ENCODE data around the gene TBC1D8.

TBC1D8 gene

DNA sequence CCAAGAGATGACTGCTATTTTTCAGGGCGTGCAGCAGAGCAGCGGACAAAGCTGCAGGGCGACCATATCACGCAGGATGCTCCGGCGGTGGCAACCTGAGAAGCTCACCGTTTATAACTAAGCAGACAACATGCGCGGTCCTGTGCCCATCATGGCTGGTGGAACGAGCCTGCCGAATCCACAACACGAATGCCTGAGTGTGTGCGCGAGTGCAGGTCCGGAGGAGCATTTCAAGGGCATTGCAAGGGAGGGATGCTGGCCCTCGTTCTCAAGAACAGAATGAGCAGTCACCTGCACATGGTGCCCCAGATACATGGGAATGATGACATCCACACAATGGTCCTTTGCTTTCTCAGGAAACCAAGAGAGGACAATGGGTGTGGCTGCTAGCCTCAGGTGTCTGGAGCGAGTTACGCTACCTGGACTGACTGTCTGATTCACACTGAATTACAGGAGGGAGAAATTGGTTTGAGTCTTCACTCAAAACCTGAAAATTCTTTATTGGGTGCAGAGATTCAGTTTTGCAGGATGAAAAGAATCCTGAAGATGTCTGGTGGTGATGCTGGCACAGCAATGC is 39.8 kb downstream of the TBC1D8 start:
- no peak for DNase-seq

DNA sequence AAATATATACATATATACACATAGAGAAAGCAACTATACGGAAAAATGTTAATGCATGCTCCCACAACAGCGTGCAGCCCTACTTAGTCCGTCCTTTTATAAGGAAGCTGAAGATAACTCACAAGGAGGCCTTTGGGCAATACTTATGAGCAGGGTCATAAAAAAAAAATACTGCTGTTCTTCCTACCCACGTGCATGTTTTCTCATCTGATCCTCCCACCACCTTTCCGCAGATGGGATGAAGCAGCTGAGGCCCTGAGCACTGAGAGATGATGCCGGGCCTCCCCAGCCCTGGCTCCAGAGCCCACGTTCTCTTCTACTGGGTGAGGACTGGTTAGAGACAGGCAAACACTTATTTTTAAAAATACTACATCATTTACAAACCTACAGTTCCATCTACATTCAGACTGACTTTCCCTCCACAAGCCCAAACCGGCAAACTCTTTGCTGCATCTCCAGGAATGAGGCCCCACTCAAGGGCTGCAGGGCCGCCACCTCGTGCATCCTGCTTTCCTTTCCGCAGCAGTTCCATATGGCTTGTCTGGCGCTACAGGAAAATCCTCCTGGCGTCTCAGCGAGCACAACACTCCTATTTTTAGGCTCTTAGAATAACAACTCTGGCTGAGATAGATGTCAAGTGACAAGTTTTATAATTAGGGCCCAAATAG is 41.6 kb downstream of the TBC1D8 start:
- DNase-seq, result no peak

DNA sequence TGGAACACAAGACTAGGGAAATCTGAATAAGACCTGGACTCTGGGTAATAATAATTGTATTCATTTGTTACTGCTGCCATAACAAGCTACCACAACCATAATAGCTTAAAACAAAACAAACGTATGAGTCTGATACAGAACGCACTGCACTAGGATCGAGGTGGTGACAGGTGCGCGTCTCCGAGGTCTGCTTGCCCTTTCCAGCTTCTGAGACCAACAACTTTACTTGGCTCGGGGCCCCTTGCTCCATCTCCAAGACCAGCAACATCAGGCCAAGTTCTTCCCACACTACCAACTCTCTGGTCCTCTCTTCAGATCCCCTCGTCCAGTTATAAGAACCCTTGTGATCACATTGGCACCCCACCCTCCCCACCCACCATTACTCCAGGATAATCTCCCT is 42.8 kb downstream of the TBC1D8 start:
- no peak for DNase-seq

DNA sequence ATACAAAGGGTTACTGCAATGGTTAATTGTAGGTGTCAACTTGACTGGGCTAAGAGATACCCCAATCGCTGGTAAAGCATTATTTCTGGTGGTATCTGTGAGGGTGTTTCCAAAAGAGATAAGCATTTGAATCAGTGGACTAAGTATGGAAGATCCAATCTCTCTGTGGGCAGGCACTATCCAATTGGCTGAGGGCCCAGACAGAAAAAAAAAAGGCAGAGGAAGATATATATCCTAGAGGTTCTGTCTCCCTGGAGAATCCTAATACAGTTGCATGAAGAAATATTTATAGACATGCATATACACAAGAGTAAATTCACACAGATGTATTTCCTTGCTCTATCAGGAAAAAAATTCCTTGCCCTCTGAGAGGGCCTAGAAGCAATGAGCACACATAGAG is 43.9 kb downstream of the TBC1D8 start:
- no peak for DNase-seq

DNA sequence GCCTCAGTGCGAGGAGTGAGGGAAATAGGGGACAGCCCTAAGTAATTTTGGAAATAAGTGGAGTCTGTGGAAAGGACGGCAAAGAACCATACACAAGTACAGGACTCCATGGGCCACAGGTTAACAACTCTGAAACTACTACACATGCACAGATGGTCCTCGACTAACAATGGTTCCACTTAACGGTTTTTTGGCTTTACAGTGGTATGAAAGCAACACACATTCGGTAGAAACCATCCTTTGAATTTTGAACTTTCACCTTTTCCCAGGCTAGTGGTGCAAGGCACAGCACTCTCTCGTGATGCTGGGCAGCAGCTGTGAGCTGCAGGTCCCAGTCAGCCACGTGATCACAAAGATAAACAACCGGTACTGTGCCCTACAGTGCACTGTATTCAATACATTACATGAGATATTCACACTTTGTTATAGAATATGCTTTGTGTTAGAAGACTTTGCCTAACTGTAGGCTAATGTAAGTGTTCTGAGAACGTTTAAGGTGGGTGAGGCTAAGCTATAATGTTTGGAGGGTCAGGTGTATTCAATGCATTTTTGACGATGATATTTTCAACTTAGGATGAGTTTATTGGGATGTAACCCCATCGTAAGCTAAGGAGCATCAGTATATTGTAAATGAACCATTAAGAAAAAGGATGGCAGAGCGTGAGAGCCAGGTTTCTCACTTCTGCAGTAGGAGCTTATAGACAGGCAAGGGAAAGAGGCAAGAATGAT is 44.6 kb downstream of the TBC1D8 start:
- DNase-seq, result no peak

DNA sequence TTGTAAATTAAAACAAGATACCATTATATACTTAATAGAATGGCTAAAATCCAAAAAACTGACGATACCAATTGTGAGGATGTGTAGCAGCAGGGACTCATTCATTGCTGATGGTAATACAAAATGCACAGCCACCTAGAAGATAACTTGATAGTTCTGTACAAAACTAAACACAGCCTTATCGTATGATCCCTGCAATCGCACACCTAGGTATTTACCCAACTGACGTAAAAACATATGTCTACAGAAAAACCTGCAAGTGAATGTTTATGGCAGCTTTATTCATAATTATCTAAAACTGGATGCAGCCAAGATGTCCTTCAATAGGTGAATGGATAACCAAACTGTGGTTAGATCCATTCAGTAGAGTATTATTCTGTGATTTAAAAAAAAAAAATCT is 45.5 kb downstream of the TBC1D8 start:
- no peak for DNase-seq

DNA sequence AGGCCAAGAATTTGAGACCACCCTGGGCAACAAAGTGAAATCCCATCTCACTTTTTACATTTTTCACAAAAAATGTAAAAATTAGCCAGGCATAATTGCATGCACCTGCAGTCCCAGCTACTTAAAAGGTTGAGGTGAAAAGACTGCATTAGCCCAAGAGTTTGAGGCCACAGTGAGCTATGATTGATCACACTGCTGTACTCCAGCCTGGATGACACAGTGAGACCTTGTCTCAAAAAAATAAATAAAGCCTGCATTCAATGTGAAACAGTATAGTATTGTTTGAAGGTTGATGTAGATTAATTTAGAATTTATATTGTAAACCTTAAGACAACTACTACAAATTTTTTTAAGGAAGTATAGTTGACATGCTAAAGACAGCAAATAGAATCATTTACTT is 53.5 kb downstream of the TBC1D8 start:
- DNase-seq, result no peak

DNA sequence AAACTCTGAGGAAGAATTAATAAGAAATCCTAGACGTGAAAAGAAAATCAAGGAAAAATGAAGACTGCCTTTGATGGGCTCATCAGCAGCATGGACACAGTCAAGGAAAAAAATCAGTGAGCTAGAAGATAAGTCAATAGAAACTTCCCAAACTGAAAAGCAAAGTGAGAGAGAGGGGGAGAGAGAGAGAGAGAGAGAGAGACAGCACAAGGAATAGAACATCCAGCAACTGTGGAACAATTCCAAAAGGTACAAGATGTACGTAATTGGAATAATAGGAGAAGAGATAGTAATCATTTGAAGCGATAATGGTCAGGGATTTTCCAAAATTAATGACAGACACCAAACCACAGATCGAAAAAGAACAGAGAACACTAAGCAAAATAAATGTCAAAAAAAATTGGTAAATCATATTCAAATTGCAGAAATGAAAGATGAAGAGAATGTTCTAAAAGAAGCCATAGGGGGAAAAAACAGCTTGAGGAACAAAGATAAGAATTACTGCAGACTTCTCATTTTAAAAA is 54.5 kb downstream of the TBC1D8 start:
- DNase-seq, result no peak

DNA sequence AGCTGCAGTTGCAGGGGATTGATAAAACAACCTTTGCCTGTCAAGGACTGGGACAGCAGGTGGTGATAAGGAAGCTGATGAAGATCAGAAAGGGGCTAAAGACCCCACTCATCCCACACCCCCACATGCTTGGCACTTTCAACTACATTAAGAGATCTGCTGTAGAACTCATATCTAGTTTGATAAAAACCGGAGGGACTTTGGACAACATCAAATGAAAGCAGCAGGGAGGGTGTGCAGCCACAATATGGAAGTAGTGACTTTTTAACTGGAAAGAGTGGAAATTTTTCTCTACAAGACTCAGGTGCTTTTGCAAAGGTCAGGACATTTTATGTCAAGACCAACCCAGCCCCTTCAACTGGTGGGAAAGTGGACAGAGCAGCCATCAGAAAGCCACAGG is 56.8 kb downstream of the TBC1D8 start:
- DNase-seq, result no peak

DNA sequence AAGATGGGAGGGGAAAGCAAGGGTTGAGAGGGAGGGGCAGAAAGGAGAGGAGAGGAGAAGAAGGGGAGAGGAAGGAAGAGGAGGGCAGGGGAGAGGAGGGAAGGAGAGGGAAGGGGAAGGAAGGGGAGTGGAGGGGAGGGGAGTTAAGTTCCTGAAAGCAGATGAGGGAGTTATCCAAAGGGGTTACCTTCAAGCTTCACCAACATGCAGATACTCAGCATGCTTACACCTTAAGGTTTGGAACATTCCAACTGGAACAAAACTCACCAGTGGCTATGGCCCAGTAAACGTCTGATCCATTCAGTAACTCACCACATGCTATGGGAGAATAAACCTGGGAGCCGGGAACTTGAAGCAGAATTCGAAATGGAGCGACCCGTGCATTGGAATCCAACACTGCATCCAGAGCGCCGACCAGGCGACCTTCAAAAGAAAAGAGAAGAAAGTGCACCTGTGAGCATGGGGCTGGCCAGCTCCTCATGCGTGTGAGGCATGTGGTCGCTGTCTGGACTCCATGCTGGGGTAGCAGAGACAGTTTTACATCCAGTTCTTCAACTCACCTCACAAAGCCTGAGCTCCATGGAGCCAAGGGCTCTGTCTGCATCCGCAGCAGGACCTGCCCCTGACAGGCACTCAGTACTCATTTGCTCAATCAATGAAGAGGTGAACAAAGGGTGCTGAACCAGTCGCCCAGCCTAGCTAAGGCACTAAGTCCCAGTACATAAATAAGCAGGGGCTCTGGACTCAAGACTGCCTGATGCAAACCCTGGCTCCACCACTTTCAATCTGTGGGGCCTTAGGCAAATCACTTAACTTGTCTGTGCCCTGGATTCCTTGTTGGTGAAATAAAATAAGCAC is 61.0 kb downstream of the TBC1D8 start:
- DNase-seq, result no peak

DNA sequence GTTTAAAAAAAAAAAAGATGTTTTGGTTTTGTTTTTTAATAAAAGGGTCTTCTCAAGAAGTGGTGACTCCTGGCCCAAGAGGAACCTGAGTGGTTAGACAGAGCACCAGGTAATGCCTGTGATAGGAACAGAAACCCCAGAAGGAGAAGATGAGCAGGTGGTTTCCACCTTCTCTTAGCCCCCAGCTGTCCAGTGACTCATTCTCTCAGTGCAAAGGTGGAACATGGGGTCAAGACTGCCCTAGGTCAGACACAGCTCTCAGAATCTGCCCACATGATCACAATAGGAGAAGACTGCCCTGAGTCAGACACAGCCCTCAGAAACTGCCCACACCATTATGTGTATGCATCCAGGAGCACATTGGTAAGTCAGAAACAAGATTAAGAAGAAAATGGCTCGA is 61.8 kb downstream of the TBC1D8 start:
- peak; percentile 31 for DNase-seq

DNA sequence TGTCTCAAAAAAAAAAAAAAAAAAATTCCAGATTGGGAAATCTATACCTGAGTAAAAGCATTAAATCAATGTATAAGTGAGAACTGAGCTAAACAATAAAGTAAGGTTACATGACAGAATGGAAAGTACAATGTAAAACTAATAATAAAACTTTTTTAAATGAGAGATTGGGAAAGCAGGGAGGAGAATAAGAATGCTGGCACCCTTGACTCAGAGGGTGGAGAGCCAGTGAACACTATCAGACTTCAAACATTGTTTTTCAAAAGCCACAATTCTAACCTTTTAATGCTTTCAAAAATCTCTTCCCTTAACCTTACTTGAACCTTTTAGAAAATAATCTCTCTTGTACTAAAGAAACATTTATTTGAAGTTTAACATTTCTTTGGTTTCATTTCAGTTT is 63.5 kb downstream of the TBC1D8 start:
- DNase-seq, result no peak

DNA sequence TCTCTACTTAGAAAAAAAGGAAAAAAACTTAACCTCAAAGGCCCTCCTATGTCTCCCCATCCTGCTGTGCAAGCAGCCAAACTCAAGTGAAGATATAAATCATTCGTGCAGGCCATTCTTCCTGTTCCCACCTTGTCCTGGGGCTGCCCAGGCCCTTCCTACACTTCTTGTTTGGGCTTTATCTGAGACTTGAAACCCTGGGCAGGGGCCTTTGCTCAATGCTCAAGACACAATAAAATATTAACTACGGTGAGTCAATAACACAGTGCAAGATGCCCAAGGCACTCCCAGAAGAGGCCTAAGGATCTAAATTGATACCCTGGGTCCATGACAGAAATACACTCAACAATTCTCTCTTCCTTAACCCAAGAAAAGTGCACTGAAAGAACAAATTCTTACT is 67.6 kb downstream of the TBC1D8 start:
- DNase-seq, result no peak

DNA sequence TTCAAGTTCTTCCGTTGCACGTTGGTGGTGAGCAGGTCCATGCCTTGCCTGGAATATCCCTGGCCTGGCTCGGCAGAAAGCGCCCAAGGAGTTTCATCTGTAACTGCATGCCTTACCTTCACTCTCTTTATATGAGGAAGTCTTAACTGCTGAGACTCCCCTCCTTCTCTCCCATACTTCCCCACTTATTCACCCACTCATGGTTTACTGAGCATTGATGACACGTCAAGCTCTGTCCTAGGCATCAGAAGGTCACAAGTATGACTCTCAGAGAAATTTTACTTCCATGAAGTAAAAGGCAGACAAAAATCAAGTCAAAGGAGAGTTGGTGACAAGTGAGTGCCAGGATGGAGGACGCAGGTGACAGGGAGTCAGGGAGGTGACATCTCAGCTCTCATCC is 68.2 kb downstream of the TBC1D8 start:
- no peak for DNase-seq

DNA sequence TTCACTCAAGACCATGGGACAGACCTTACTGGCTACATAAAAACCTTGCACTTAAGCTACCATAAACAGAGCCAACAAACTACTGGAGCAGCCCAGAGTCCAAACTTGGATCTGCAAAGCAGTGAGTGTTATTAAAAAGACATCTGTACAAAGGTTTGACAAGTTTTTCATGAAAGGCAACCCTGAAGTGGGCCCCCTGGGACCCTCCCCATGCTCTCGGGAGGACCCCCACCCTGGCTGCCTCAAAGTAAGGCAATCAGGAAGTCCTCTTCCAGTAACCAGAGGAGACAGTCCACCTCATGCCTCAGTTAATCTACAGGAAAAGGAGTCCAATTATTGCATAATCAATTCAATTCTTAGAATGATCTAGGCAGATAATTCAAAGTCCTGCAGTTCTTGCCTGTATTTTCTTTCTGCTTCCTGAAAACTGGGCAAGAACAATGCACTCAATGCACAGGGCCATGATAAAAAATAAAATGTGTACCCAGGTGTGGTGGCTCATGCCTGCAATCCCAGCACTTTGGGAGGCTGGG is 69.7 kb downstream of the TBC1D8 start:
- no peak for DNase-seq

DNA sequence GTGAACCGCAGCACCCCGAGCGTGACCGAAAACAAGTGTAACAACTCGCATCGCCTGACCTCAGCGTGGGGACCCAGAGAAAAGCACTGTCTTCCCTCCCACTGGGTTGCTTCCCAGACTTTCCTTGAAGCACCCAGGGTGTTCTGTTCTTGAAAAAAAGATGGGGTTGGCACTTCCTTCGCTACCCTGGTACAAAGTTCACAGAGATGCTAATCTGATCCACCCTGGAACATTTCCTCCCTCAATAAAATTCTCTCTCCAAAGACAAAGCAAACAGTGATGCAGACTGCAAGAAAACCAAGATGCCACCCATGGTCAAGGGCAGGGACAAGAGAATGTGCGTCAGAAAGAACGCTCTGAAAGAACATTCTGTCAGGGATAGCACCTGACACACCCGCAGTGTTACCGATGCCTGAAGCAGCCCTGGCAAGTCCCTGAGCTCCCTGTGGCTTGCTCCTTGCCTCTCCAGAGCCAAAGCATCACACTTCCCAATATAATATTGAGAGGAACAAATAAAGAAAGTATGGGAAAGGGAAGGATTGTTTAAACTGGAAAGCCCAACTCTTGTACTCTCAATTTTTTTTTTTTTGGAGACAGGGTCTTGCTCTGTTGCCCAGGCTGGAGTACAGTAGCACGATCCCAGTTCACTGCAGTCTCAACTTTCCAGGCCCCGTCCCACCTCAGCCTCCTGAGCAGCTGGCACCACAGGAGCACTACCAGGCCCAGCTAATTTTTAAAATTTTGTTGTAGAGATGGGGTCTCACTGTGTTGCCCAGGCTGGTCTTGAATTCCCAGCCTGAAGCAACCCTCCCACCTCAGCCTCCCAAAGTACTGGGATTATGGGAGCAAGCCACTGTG is 70.7 kb downstream of the TBC1D8 start:
- DNase-seq, result no peak

DNA sequence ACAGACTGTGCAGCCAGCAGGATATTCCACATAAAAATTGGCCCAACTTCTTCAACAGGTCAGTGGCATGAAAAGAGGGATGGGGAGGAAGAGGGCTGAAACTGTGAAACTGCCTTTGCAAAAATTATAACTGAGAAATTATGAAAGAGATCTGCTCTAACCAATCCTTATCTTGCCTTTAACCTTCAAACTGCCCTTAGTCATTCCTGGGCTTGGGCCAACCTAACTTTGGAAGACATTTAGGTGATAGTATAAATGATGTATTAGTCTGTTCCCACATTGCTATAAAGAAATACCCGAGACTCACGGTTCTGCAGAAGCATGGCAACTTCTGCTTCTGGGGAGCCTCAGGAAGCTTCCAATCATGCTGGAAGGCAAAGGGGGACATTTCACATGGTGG is 74.6 kb downstream of the TBC1D8 start:
- no peak for DNase-seq

DNA sequence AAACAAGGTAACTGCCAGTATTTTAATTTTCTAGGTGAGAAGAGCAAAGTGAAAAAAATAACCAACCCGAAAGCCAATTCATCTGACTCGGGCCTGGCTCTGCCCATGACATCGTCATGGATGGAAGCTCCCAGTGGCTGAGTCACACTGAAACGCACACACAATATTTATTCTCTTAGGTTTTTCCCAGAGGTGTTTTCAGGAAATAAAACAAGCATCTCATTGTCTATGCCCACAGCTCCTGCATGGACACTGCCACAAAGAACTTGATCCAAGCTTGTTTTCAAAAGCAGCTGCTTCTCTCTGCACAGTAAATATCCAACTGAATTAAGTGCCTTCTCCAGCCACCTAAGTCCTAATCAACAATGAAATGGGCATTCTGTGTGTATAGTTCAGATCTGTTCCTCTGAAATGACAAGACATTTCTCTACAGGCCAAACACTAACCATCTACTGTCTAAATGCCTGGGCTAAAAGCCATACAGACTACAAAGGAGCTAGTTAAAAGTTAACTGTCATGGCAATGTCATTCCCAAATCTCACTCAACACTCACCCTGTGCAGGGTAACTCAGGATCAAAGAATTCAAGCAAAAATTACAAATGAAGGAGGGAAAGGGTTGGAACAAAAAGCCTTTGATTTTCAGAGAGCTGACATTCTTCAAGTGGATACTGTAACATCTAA is 86.2 kb downstream of the TBC1D8 start:
- no peak for DNase-seq

DNA sequence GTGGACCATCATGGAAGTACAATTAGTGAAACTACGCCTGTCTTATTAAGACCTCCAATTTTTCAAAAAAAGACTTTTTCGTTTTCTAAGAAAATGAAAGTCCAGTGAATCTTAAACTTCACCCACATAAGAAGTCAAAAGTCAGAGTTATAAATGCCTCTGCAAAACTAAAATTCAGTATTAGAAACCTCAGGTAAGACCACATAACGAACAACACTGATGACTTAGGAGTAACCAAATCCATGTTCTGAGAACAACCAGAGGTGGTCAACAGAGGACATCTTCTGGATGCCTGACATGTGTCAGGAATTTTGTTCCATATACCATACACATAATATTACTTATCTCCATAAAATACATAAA is 86.7 kb downstream of the TBC1D8 start:
- DNase-seq, result no peak

DNA sequence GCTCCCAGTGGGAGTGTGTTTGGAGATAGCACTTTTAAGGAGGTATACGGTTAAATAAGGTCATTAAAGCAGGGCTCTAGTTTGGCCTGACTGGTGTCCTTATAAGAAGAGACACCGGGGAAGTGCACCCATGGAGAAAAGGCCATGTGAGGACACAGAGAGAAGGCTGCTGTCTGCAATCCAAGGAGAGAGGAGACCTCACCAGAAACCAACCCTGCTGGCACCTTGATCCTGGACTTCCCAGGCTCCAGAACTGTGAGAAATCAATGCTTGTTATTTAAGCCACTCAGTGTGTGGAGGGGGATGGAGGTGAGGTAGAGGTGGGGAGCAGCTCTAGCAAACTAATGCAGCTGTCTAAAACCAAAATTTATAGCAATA is 87.1 kb downstream of the TBC1D8 start:
- no peak for DNase-seq

DNA sequence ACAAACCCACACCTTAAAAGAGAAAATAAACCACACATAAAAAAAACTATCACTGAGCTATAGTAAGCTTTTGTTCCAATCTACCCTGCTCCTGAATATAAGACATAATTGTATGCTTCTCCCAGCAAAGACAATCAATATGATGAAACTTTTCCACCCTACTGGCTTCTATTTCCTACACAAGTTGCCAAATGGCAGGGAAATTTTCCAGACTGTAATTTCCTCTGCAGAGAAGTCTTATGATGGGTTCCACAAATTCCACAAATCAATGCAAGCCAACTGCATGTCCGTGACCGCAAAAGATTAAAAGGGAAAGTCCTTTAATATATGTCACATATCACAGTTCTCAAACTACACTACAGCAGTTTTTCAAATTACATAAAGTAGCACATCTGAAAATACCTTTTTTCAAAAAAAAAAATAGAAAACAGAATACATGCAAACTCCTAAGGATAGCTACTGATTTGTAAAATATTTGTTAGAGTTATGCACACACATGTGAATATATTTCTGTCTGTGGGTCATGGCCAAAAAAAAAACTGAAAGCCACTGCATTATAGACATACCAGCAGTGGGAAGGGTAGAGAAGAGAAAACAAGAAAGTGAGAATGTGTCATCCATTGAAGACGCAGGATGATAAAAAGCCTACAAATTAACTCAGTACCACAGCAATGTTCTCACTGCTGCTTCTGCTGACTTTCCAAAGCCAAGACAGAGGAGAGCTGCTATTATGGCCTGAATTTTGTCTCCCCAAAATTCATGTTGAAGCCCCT is 87.6 kb downstream of the TBC1D8 start:
- no peak for DNase-seq
